Loucy (cell line): ENCODE data around the gene H3-3A.

Source experiments
- H2AFZ ChIP-seq: fragments of 200-600 bp; sonication (generic); 2 replicates; pipeline ENCODE4 v1.6.0; 2016; ENCODE audit warnings: antibody characterized with exemption, mild to moderate bottlenecking, low read length, moderate library complexity
- H3F3A ChIP-seq: fragments of 200-600 bp; 2 replicates; pipeline ENCODE4 v1.6.0; 2016; ENCODE audit warnings: antibody characterized with exemption, low read depth, mild to moderate bottlenecking
- H3K27me3 ChIP-seq: fragments of 200-600 bp; sonication (generic); 2 replicates; pipeline ENCODE4 v1.6.1; 2014; ENCODE audit warnings: low read length, mild to moderate bottlenecking; ENCODE audit not compliant: insufficient read depth, poor library complexity, severe bottlenecking
- H3K36me3 ChIP-seq: fragments of 200-600 bp; sonication (generic); 2 replicates; pipeline ENCODE4 v1.6.1; 2016; ENCODE audit warnings: low read length; ENCODE audit not compliant: insufficient read depth
- H3K4me1 ChIP-seq: fragments of 200-600 bp; sonication (generic); 2 replicates; pipeline ENCODE4 v1.5.1; 2014; ENCODE audit warnings: low read length, mild to moderate bottlenecking; ENCODE audit not compliant: insufficient read depth, poor library complexity, severe bottlenecking
- H3K4me2 ChIP-seq: fragments of 200-600 bp; sonication (generic); 2 replicates; pipeline ENCODE4 v1.6.0; 2014; ENCODE audit warnings: antibody characterized with exemption, low read length, low read depth, mild to moderate bottlenecking; ENCODE audit not compliant: poor library complexity, severe bottlenecking
- H3K4me3 ChIP-seq: fragments of 200-600 bp; sonication (generic); 2 replicates; pipeline ENCODE4 v1.5.1; 2014; ENCODE audit warnings: low read length, mild to moderate bottlenecking, mixed read lengths; ENCODE audit not compliant: poor library complexity, severe bottlenecking
- H3K79me2 ChIP-seq: fragments of 200-600 bp; sonication (generic); 2 replicates; pipeline ENCODE4 v1.6.1; 2014; ENCODE audit warnings: low read length; ENCODE audit not compliant: insufficient read depth
- H3K9ac ChIP-seq: fragments of 200-600 bp; sonication (generic); 2 replicates; pipeline ENCODE4 v1.6.0; 2014; ENCODE audit warnings: mild to moderate bottlenecking, low read depth, low read length, moderate library complexity; ENCODE audit not compliant: poor library complexity, severe bottlenecking
- H3K9me2 ChIP-seq: fragments of 200-600 bp; sonication (generic); replicated peaks from 2 replicates; pipeline ENCODE4 v1.6.1; 2016; ENCODE audit warnings: low read depth, low read length, mixed read lengths
- H3K9me3 ChIP-seq: fragments of 200-600 bp; sonication (generic); 2 replicates; pipeline ENCODE4 v1.6.1; 2014; ENCODE audit warnings: mild to moderate bottlenecking, antibody characterized with exemption, low read length, low read depth; ENCODE audit not compliant: insufficient read depth
- H4K20me1 ChIP-seq: fragments of 200-600 bp; sonication (generic); 2 replicates; pipeline ENCODE4 v1.6.0; 2014; ENCODE audit warnings: antibody characterized with exemption, low read length, mild to moderate bottlenecking; ENCODE audit not compliant: insufficient read depth, poor library complexity, severe bottlenecking
- CTCF ChIP-seq: fragments of 200-600 bp; sonication (generic); conservative IDR thresholded peaks from 2 replicates; pipeline ENCODE4 v1.5.1; 2014; ENCODE audit warnings: mild to moderate bottlenecking, antibody characterized with exemption, low read length
- EZH2phosphoT487 ChIP-seq: fragments of 200-600 bp; IDR thresholded peaks from 2 replicates; pipeline ENCODE4 v1.6.1; 2018; ENCODE audit warnings: antibody characterized with exemption, mild to moderate bottlenecking, moderate library complexity, borderline replicate concordance

The H3-3A gene

DNA sequence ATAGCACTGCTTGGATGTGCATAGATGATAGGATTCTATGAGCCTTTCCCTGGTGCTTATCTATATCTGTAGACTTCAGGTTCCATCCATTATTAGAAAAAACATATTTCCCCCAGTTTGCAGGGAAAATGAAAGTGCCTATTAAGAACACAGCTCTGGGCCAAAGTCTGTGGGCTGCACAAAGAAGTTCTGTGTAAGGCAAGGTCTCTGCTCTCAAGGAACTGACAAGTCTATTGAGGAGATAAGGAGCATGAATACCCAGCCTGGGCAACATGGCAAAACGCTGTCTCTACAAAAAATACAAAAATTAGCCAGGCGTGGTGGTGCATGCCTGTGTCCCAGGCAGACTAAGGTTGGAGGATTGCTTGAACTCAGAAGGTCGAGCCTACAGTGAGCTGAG, 41.1 kb upstream of the H3-3A start:
- Histone ChIP-seq H3K9ac (no peak overlapping the region), H3K4me1 (no peaks in the 10 kb centered on the region), H2AFZ (0 out of 2 replicates have a peak overlapping the region, but pooled peaks have one; percentile 32), H3K79me2 (no peaks in the 10 kb centered on the region), H3K9me2 (no peaks in the 10 kb centered on the region), H3K4me2 (no peak overlapping the region), H3K36me3 (no peaks in the 10 kb centered on the region), H3K4me3 (no peak overlapping the region), H3K9me3 (no peaks in the 10 kb centered on the region), H4K20me1 (no peaks in the 10 kb centered on the region), H3F3A (no peaks in the 10 kb centered on the region), H3K27me3 (no peaks in the 10 kb centered on the region)
- no peak for TF ChIP-seq CTCF
- no peak for TF ChIP-seq EZH2phosphoT487

DNA sequence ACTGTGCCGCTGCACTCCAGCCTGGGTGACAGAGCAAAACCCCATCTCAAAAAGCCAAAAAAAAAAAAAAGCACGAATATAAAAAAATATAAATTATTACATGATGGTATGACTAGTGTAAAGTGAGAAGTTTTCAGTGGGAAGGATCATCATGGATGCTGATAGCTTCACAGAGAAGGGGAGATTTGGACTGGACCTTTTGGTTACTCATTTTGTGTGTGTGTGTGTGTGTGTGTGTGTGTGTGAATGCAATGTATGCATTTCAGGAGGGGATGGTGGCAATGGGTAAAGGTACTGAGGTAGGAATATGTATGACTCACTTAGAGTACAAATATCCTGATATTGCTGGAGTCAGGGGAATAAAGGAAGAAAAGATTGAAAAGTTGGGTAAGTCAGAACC, 40.7 kb upstream of the H3-3A start:
- H3K4me1 ChIP-seq: no peaks in the 10 kb centered on the region
- no peaks in the 10 kb centered on the region for H3K27me3 ChIP-seq
- TF ChIP-seq CTCF: no peak
- H3K36me3 ChIP-seq: no peaks in the 10 kb centered on the region
- no peaks in the 10 kb centered on the region for H3F3A ChIP-seq
- H3K79me2 ChIP-seq: no peaks in the 10 kb centered on the region
- no peaks in the 10 kb centered on the region for H3K9me2 ChIP-seq
- H2AFZ ChIP-seq: 0 out of 2 replicates have a peak overlapping the region, but pooled peaks have one; percentile 11
- no peaks in the 10 kb centered on the region for H4K20me1 ChIP-seq
- no peaks in the 10 kb centered on the region for H3K9me3 ChIP-seq
- H3K9ac ChIP-seq: no peak overlapping the region
- no peak overlapping the region for H3K4me2 ChIP-seq
- no peak overlapping the region for H3K4me3 ChIP-seq

DNA sequence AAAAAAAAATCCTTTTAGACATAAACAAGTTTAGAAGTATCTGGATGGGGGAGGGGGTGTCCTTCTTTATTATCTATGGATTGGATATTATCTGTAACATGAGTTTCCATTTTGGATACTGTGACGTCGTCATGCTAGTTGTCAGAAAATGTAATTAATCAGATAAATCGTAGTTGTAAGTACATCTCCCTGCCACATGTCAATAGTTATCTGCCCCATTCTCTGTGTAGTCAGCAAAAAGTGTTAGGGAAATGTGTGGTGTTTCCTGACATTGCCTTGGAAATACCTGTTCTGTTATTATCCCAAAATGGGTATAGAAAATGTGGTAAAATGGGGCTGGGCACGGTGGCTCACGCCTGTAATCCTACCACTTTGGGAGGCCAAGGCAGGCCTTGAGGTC, 38.8 kb upstream of the H3-3A start:
- Histone ChIP-seq H4K20me1 (no peaks in the 10 kb centered on the region), H2AFZ (no peak overlapping the region), H3K9ac (no peak overlapping the region), H3K9me3 (no peaks in the 10 kb centered on the region), H3K36me3 (no peaks in the 10 kb centered on the region), H3F3A (no peaks in the 10 kb centered on the region), H3K4me1 (no peaks in the 10 kb centered on the region), H3K4me3 (no peak overlapping the region), H3K9me2 (no peaks in the 10 kb centered on the region), H3K27me3 (no peaks in the 10 kb centered on the region), H3K79me2 (no peaks in the 10 kb centered on the region), H3K4me2 (no peak overlapping the region)
- TF ChIP-seq EZH2phosphoT487 (no peak), CTCF (no peak)
